Left lobe of liver (tissue), 2 donors: ENCODE measurements around the gene OXLD1. TPM values are rescaled to one million over a fixed set of nuclear protein-coding genes. Genes with fewer than 3 reads are reported as not detected.

Source experiments
- ATAC-seq: fragments of 200-7000 bp; cut with Tn5 transposase; one replicate; pipeline ENCODE4 v1.9.1; 2020; ENCODE audit warnings: mild to moderate bottlenecking, moderate library complexity
- DNase-seq: peaks from one replicate; pipeline ENCODE4 v3.0.0-alpha.2; 2020; ENCODE audit warnings: low spot score
- total RNA-seq: library from RNA; stranded (reverse); gene quantifications from one replicate; pipeline ENCODE4 v1.2.1, GENCODE V29; 2021
- donor health status: DM: no; HTN: no; CAD: no; lungs with moderate emphysema.
- donor health status: DM: no; HTN: yes; CAD: no.

The OXLD1 gene
- total RNA-seq, 1 donor from 2014 or later: 18.3 TPM

- peak; percentile 8 for ATAC-seq
Observed at GRCh38 chr17:81655378-81656117, 10.9 kb downstream of the OXLD1 start.

GRCh38 chr17:81652906-81653771, 13.3 kb downstream of the OXLD1 start:
- no peak for DNase-seq
- ATAC-seq: peak; percentile 9

More at GRCh38 chr17:81655378-81656117, 10.9 kb downstream of the OXLD1 start:
- DNase-seq: no peak

DNA sequence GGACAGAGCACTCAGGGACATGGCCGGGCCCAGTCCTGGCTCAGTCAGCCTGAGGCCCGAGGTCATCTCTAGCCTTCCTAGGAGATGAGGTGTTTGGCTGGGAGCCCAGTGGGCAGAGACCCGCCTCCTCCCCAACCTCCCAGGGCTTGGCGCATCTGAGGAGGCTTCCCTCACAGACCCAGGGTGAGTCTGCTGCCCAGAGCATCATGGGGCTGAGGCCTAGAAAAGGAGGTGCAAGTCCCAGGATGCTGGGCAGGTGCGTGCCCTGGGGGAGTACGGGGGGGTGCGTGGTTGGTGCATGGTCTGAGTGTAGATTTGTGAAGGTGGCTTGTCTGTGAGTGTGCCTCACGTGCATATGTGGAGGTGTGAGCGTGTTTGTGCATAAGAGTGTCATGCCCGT, 14.7 kb downstream of the OXLD1 start:
- DNase-seq (no peak), ATAC-seq (peak; percentile 4)

- DNase-seq: no peak
- no peak for ATAC-seq
Observed at GRCh38 chr17:81650951-81651350, 15.5 kb downstream of the OXLD1 start.

DNA sequence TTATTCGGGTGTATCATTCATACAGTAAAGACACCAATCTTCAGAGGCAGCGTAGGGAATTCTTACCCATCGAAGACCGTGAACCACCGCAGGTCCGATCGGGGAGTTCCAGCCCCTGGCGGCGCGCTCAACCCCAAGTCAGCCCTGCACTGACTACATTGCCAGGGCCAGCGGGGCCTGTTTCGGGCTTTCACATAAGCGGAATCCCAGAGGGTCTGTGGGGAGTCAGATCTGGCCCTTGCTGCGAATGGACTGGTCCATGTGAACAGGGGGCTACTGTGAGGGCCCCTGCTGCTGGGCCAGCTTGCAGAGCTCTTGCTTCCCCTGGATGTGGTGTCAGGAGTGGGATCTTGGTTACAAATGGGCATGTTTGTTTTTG, 17.7 kb downstream of the OXLD1 start:
- no peak for ATAC-seq

GRCh38 chr17:81648013-81648706, 18.2 kb downstream of the OXLD1 start:
- no peak for DNase-seq
- ATAC-seq: no peak

More for the DNA sequence above, 17.7 kb downstream of the OXLD1 start:
- no peak for DNase-seq

- no peak for ATAC-seq
- DNase-seq: no peak
Observed at GRCh38 chr17:81647640-81648012, 18.8 kb downstream of the OXLD1 start.

DNA sequence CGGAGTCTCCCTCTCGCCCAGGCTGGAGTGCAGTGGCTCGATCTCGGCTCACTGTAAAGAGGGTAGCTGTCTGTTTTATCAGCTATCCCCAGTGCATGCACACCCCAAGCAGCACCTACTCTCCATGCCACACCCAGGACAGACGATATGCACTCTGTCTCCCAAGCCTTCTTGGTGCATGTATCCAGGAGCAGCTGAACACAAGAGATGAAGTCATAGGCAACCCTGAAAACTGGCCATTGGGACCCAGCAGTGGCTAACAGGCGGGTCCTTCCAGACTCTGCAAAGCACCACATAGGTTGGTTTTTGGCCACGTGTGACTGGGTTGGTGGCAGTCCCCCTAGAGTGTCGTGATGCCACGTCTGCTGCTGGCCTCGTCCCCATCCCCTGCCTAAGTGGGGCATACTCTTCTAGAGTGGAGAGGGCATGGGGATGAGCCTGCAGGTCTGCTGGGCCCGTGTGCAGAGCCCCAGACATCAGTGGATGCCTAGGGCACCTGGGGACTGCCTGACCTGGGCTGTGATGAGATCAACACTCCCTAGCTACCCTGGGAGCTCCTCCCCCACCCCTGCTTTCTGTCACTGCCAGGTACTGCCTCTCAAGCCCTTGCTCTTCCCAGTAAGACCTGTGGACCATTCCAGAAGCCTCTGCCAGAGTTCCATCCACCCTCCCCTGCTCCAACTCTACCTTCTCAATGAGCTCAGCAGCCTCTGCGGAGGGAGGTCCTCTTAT, 19.4 kb downstream of the OXLD1 start:
- no peak for DNase-seq
- ATAC-seq: no peak

DNA sequence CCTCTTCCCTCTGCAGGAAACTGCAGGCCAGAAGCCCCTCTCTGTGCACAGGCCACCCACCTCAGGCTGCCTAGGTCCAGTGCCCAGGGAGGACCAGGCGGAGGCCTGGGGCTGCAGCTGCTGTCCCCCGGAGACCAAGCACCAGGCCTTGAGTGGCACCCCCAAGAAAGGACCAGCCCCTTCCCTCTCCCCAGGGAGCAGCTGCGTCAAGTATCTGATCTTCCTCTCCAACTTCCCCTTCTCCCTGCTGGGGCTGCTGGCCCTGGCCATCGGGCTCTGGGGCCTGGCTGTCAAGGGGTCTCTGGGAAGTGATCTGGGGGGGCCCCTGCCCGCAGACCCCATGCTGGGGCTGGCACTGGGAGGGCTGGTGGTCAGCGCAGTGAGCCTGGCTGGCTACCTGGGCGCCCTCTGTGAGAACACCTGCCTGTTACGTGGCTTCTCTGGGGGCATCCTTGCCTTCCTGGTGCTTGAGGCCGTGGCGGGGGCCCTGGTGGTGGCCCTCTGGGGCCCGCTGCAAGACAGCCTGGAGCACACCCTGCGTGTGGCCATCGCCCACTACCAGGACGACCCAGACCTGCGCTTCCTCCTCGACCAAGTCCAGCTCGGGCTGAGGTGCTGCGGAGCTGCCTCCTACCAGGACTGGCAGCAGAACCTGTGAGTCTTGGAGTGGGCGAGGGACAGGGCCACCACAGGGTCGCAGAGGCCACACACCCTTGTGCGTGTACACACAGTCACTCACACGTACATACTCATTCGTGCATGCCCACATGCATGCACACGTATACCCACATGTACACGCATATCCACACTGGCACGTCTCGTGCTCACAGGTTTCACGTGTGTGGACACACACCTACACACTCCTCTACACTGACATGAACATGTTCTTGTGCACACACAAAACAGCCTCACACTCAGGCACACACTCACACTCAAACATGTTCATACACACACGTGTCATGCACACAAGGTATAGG, 21.1 kb downstream of the OXLD1 start:
- DNase-seq (no peak), ATAC-seq (no peak)

DNA sequence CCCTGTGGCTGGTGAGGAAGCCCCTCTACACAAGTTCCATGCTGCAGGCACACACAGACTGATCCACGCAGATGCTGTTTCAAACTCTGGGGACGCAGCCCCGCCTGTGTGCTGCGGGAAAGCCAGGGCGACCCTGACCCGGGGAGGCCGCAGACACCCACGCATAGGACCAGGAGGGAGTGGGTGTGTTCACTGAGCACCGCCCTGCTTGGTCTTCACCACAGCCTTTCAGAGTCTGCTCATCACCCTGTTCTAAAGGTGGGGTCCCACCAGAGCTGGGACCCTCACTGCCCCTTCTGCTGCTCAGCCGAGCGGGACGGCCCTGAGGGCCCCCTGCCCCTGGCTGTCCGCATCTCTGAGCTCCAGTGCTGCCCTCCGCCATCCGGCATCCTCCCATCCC, 21.9 kb downstream of the OXLD1 start:
- no peak for ATAC-seq
- DNase-seq: no peak

GRCh38 chr17:81641825-81642489, 24.4 kb downstream of the OXLD1 start:
- DNase-seq (no peak), ATAC-seq (no peak)

DNA sequence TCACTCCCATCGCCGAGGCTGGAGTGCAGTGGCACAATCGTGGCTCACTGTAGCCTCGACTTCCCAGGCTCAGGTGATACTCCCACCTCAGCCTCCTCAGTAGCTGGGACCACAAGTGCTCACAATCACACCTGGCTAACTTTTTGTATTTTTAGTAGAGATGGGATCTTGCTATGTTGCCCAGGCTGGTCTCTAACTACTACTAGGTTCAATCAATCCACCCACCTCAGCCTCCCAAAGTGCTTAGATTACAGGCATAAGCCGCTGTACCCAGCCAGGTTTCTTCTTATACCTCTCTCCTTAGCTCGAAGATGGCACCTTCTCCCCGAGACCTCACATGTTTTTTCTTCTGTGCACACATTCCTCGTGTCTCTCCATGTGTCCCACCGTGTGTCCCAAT, 26.4 kb downstream of the OXLD1 start:
- DNase-seq (no peak), ATAC-seq (no peak)

GRCh38 chr17:81638683-81639082, 27.7 kb downstream of the OXLD1 start:
- DNase-seq (no peak), ATAC-seq (no peak)

GRCh38 chr17:81636505-81637288, 29.7 kb downstream of the OXLD1 start, which contains the start of the genes NPLOC4 and TSPAN10:
Gene NPLOC4, minus strand, starts transcription at chr17:81637112. Its CDS starts 182 bp downstream, at chr17:81636930.
Gene TSPAN10, plus strand, starts transcription at chr17:81637196. Its CDS starts 5,217 bp downstream, at chr17:81642413.
- DNase-seq: peak; percentile 88
- ATAC-seq: peak; percentile 87

GRCh38 chr17:81635973-81636504, 30.4 kb downstream of the OXLD1 start:
- ATAC-seq (peak; percentile 49), DNase-seq (no peak)

DNA sequence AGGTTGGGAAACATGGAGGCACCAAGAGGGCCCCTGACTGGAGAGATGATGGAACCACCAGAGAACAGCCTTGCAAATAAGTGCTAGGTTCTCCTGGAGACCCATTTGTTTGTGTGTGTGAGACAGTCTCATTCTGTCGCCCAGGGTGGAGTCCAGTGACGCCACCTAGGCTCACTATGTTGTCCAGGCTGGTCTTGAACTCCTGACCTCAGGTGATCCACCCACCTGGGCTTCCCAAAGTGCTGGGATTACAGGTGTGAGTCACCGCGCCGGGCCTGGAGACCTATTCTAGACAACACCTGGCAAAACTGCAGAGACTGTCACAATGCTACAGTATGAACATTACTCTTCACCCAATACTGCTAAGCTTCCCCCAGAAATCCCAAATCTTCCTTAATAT, 31.0 kb downstream of the OXLD1 start:
- DNase-seq (no peak), ATAC-seq (peak; percentile 2)

- ATAC-seq: no peak
- no peak for DNase-seq
Observed at GRCh38 chr17:81631482-81631881, 34.9 kb downstream of the OXLD1 start.

GRCh38 chr17:81630274-81630673, 36.1 kb downstream of the OXLD1 start:
- no peak for ATAC-seq
- no peak for DNase-seq
